Amniotic stem cell (primary cell): ENCODE data around the gene COL15A1.

Source experiments
- DNase-seq: peaks from one replicate; lab custom pipeline; 2025; lab: John Stamatoyannopoulos, UW

Gene COL15A1

GRCh38 chr9:99037769-99038483 is 94.2 kb downstream of the COL15A1 start:
- DNase-seq, result no peak

- DNase-seq, result no peak
These were observed 94.7 kb downstream of the COL15A1 start for GRCh38 chr9:99038484-99038820.

GRCh38 chr9:99039505-99040182 is 95.9 kb downstream of the COL15A1 start:
- no peak for DNase-seq

GRCh38 chr9:99040251-99040900 is 96.7 kb downstream of the COL15A1 start:
- no peak for DNase-seq

GRCh38 chr9:99040911-99041582 is 97.3 kb downstream of the COL15A1 start:
- DNase-seq, result peak; percentile 50

- no peak for DNase-seq
These were observed 97.9 kb downstream of the COL15A1 start for GRCh38 chr9:99041618-99042017.

GRCh38 chr9:99042620-99043019 is 98.9 kb downstream of the COL15A1 start:
- DNase-seq, result no peak

GRCh38 chr9:99044827-99045226 is 101.1 kb downstream of the COL15A1 start:
- DNase-seq, result no peak

GRCh38 chr9:99046068-99046467 is 102.4 kb downstream of the COL15A1 start:
- DNase-seq, result no peak

GRCh38 chr9:99046542-99047071 is 102.9 kb downstream of the COL15A1 start:
- no peak for DNase-seq

- no peak for DNase-seq
These were observed 105.5 kb downstream of the COL15A1 start for GRCh38 chr9:99049228-99049627.

GRCh38 chr9:99049641-99050040 is 105.9 kb downstream of the COL15A1 start:
- no peak for DNase-seq

GRCh38 chr9:99050292-99050911 is 106.7 kb downstream of the COL15A1 start:
- no peak for DNase-seq

GRCh38 chr9:99050924-99051323 is 107.2 kb downstream of the COL15A1 start:
- DNase-seq, result no peak

- no peak for DNase-seq
These were observed 107.7 kb downstream of the COL15A1 start for GRCh38 chr9:99051406-99051805.

GRCh38 chr9:99051851-99052250 is 108.1 kb downstream of the COL15A1 start:
- DNase-seq, result no peak

GRCh38 chr9:99052815-99053715 is 109.4 kb downstream of the COL15A1 start:
- no peak for DNase-seq

GRCh38 chr9:99054581-99054980 is 110.9 kb downstream of the COL15A1 start:
- no peak for DNase-seq

- DNase-seq, result no peak
These were observed 111.7 kb downstream of the COL15A1 start for GRCh38 chr9:99055384-99055783.

GRCh38 chr9:99056186-99056585 is 112.5 kb downstream of the COL15A1 start:
- no peak for DNase-seq
